Measurements from ENCODE around the gene ZNF3.
A peak's percentile ranks its signal among the peaks of the same experiment; 100 is the strongest.

DNA sequence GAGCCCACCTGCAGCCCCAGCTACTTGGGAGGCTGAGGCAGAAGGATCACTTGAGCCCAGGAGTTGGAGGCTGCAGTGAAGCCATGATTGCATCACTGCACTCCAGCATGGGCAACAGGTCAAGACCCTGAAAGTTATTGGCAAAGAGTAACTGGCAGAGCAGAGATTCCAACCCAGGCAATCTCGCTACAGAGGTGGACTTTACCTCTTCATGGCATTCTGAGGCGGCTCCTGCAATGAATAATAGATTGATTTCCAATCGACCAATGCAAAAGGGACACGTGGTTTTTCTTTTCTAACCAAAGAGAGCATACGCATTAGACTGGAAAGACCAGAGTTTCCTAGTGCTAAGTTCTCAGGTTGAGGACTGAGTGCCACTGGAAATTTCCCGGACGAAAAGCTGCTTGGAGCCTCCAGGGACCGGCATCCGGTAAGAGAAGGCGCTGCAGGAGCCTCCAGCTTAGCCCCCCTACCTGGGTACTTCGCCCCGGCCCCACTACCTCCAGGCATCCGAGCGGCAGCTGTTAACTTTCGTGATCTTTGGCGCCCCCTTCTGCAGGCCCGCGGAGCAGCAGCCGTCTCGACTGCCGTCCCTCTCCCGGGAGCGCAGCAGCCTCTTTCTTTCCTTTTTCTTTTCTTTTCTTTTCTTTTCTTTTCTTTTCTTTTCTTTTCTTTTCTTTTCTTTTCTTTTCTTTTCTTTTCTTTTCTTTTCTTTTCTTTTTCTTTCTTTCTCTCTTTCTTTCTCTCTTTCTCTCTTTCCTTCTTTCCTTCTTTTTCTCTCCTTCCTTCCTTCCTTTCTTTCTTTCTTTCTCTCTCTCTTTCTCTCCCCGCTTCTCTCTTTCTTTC, 49.3 kb upstream of the ZNF3 start:
- TF ChIP-seq POLR2AphosphoS5 (IDR thresholded peaks at IDR 0.05) (no peak), POLR2A (IDR thresholded peaks at IDR 0.05) (no peak)
- TF ChIP-seq, protein P1, sequence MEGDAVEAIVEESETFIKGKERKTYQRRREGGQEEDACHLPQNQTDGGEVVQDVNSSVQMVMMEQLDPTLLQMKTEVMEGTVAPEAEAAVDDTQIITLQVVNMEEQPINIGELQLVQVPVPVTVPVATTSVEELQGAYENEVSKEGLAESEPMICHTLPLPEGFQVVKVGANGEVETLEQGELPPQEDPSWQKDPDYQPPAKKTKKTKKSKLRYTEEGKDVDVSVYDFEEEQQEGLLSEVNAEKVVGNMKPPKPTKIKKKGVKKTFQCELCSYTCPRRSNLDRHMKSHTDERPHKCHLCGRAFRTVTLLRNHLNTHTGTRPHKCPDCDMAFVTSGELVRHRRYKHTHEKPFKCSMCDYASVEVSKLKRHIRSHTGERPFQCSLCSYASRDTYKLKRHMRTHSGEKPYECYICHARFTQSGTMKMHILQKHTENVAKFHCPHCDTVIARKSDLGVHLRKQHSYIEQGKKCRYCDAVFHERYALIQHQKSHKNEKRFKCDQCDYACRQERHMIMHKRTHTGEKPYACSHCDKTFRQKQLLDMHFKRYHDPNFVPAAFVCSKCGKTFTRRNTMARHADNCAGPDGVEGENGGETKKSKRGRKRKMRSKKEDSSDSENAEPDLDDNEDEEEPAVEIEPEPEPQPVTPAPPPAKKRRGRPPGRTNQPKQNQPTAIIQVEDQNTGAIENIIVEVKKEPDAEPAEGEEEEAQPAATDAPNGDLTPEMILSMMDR (IDR thresholded peaks at IDR 0.05) = peak; percentile 87 to 96 (median 87)

All from transverse colon (tissue), 4 donors.